Right renal pelvis (tissue), 4 donors: Measurements from ENCODE around the gene CYBA. TPM values are rescaled to one million over a fixed set of nuclear protein-coding genes. Genes with fewer than 3 reads are reported as not detected.

Source experiments
- DNase-seq, 4 donors: peaks; one replicate each; pipeline ENCODE4 v3.0.0-alpha.2; 2013; ENCODE audit warnings: low read depth in 4 of 4, low spot score in 3 of 4, missing footprints in 1 of 4
- polyA plus RNA-seq, 4 donors: library from polyadenylated mRNA; unstranded; fragments of 120-200 nt; gene quantifications; one replicate each; pipeline ENCODE4 v1.2.1, GENCODE V29; 2013; ENCODE audit not compliant: insufficient read length in 4 of 4

The CYBA gene
- polyA plus RNA-seq, 4 donors = 102 to 202 (median 108) TPM

- no peak for DNase-seq
Measured at GRCh38 chr16:88647178-88648070, 3.4 kb downstream of the CYBA start.

DNA sequence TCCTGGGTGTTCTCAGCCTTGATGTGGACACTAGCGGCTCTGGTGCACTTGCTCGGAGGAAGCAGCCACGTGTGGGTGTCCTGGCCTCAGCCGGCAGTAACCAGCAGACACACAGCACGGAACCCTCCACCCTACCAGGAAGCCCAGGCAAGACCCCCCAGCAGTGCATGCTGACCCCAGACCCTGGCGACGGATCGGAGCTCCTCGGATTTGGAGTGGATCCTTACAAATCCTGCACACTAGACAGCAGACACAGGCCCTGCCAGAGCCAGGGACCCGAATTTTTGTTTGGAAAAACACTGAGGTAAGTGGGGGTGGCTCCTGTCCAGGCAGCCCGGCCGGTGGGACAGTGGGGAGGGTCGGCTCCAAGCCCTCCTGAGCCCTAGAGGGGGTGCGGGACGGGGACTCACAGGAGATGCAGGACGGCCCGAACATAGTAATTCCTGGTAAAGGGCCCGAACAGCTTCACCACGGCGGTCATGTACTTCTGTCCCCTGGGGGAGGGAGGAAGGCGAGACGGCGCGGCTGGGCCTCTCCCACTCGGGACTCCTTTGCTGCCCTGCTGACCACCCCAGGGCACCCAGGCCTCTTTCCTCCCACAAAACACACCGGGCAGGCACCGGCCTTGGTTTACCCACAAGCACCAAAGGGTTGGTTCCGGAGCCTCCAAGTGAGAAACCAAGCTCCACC, 4.4 kb downstream of the CYBA start:
- DNase-seq = no peak

GRCh38 chr16:88645941-88646340, 4.9 kb downstream of the CYBA start:
- no peak for DNase-seq

GRCh38 chr16:88645455-88645854, 5.4 kb downstream of the CYBA start:
- DNase-seq = no peak

DNA sequence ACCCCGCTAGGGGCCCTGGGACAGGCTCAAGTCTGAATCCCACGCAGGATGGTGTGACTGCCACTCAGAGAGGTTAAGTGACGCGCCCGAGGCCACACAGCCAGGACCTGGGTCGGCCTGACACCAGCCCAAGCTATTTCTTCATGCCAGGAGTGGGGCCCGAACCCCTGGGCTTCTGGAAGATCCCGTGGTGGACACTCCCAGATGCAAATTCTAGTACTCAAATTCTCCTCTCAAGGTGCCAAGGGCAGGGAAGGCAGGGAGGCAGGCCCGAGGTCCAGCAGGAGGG, 7.3 kb downstream of the CYBA start:
- no peak for DNase-seq

DNA sequence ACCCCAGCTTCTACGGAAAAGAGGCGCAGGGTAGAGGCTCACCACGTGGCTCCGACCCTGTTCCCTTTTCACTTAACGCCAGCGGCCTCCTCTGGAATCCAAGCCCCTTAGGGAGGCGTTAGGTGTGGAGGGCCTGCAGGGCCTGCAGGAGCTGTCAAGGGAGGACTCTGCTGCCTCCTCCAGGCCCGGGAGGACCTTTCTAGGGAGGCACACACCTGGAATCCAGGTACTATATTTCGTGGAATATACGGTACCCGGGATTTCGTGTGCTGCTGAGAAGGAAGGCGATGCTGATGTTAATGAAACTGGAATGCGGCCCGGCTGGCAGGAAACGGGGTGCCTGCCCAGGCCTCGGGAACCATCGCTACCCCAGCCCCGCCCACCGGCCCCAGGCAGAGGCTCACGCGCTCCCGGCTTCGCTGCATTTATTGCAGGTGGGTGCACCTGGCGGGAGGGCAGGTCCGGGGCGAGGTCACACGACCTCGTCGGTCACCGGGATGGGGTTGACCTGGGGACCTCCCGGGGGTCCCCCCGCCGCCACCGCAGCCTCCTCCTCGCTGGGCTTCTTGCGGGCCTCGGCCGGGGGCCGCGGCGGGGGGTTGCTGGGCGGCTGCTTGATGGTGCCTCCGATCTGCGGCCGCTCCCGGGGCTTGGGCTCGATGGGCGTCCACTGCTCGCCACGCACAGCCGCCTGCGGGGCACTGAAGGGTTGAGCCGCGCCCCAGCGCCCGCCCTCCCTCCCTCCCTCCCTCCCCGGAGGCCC, 7.8 kb downstream of the CYBA start:
- no peak for DNase-seq

GRCh38 chr16:88640498-88641247, 10.2 kb downstream of the CYBA start:
- no peak for DNase-seq

- DNase-seq = no peak
Measured at GRCh38 chr16:88640039-88640495, 10.8 kb downstream of the CYBA start.

DNA sequence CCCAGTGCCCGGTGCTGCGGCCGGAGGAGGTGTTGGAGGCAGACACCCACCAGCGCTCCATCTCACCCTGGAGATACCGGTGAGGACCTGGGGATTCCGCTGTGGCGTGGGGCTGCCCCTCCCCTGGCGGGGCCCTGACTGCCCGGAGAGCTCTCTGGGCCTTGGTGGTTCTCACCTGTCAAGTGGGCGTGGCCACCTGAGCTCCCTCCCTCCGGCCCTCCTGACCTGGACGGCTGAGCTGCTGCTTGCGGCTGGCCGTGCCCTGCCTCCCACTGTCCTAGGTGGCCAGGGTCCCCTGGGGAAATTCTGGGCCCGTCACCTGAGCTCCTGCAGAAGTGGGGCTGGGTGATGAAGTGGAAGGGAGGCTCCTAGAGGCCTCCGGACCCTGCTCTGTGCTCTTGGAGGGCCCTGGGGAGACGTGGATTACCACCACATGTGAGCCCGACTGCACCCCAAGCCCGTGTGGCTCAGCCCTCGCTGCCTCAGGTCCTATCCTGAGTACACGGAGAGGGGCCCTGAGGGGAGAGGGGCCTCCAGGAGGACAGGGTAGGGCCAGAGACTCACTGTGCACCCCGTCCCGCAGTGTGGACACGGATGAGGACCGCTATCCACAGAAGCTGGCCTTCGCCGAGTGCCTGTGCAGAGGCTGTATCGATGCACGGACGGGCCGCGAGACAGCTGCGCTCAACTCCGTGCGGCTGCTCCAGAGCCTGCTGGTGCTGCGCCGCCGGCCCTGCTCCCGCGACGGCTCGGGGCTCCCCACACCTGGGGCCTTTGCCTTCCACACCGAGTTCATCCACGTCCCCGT, 11.4 kb downstream of the CYBA start:
- DNase-seq = no peak

DNA sequence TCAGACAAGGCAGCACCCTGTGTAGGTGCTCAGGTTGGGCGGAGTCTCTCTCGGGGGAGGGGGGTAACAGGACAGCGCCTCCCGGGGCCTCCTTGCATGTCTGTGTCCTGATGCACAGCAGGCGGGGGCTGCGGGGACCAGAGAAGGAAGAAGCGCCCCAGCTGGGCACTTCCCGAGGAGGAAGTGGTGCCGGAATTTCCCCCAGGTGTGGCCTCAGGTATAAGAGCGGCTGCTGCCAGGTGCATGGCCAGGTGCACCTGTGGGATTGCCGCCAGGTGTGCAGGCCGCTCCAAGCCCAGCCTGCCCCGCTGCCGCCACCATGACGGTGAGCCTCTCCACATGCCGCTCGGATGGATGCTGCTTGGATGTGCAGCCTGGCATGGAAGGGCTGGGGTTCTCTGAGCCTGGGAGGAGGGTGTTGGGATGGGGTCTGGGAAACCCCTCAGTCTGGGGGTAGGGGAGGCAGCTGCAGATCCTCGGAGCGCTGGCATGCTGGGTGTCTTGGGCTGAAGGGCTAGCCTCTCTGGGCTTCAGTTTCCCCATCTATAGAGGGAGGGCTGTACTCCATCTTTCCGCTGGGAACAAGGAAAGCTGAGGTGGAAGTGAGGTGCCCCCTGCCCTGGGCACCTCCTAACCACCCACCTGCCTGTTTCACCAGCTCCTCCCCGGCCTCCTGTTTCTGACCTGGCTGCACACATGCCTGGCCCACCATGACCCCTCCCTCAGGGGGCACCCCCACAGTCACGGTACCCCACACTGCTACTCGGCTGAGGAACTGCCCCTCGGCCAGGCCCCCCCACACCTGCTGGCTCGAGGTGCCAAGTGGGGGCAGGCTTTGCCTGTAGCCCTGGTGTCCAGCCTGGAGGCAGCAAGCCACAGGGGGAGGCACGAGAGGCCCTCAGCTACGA, 12.3 kb downstream of the CYBA start, which contains the start of gene IL17C:
Gene IL17C, plus strand, starts transcription at position 250 of the 908 bp plus-strand sequence. Its CDS starts 70 bp downstream, at position 320.
- no peak for DNase-seq

- DNase-seq = no peak
Measured at GRCh38 chr16:88636488-88637265, 14.2 kb downstream of the CYBA start.

DNA sequence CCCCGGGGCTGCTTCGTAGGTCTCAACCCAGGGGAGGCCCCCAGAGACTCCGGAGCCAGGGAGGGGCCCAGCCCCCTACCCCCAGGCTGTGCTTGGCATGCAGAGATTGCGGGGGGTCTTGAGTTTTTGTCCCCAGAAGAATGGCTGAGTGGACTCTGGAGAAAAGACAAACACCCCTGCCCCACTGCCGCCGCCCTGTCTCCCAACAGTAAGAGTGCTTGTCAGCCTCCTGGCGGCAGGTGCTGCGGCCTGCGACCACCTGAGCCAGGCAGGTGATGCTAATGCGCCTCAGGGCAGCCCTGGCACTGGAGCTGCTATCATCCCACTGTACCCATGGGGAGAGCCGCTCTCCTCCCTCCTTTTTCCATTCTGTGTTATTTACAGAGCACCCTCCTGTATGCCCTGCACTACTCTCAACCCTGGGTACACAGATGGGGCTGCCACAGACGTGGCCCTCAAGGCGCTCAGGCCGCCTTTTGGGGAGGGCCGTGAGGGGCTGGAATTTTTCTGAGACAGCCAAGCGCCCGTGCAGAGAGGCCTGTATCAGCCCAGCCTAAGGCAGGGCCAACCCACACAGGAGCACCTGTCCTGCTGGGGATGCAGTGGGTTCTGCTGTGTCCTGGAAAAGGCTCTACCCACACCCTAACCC, 15.1 kb downstream of the CYBA start:
- DNase-seq = no peak

GRCh38 chr16:88634994-88635670, 15.7 kb downstream of the CYBA start:
- DNase-seq = no peak

GRCh38 chr16:88634141-88634993, 16.5 kb downstream of the CYBA start:
- DNase-seq = no peak

DNA sequence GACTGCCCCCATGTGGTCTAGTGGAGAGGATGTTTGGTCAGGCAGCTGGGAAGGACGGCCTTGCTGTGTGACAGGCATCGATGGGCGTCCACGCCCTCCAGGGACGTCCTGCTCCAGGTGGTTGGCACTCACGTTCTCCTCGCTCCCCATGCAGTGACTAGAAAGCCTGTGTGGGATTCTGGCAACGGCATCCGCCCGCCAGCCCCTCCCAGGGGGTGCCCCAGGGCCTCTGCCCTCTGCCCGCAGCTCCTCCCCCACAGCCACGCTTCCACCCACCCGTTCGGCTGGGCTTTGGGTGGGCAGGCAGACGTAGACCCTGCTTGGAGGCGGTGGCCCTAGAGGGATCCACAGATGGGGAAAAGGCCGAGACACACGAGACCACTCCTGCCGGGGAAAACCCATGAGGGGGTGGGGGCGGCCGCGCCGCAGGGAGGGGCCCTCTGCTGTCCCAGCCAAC, 17.1 kb downstream of the CYBA start:
- no peak for DNase-seq

- no peak for DNase-seq
Measured at GRCh38 chr16:88632587-88632930, 18.3 kb downstream of the CYBA start.
